ENCODE measurements around the gene TDRD12. TPM values are rescaled to one million over a fixed set of nuclear protein-coding genes. Genes with fewer than 3 reads are reported as not detected.
"Not testable (repeated sequence)": the region's sequence is repeated elsewhere in the genome, so short reads cannot be mapped to it uniquely, and the experiment has no call there.

The TDRD12 gene
- total RNA-seq, 1 donor: 0.36 TPM

GRCh38 chr19:32694316-32694715 lies 25.3 kb upstream of the TDRD12 start:
- not testable (repeated sequence) for H3K27me3 ChIP-seq (ENCODE audit: insufficient read depth, low read length); DNase-seq (ENCODE audit: insufficient read length, low spot score, missing footprints); H3K27ac ChIP-seq (ENCODE audit: low read depth, low read length); H3K9me3 ChIP-seq (ENCODE audit: low read depth, low read length); H3K36me3 ChIP-seq (ENCODE audit: insufficient read depth, low read length); H2AFZ ChIP-seq (ENCODE audit: low read length)
- Histone ChIP-seq H3K4me3 (ENCODE audit: insufficient read depth, low read length) (peak overlapping the region; percentile 35), H4K20me1 (ENCODE audit: insufficient read depth, low read length) (peaks cover 17% of the 10 kb centered on the region), H3K4me2 (ENCODE audit: insufficient read depth, low read length) (peak overlapping the region; percentile 76), H3K79me2 (ENCODE audit: insufficient read depth, low read length) (peaks cover 76% of the 10 kb centered on the region), H3K4me1 (ENCODE audit: insufficient read depth, low read length) (peaks cover 22% of the 10 kb centered on the region)

- not testable (repeated sequence) for H3K4me2 ChIP-seq (ENCODE audit: insufficient read depth, low read length); H3K9me3 ChIP-seq (ENCODE audit: low read depth, low read length)
- H3K4me1 ChIP-seq (ENCODE audit: insufficient read depth, low read length): peaks cover 22% of the 10 kb centered on the region
Observed at GRCh38 chr19:32694851-32695250, 24.7 kb upstream of the TDRD12 start.

GRCh38 chr19:32695506-32695905 lies 24.1 kb upstream of the TDRD12 start:
- not testable (repeated sequence) for H3K27ac ChIP-seq (ENCODE audit: low read depth, low read length); H3K4me3 ChIP-seq (ENCODE audit: insufficient read depth, low read length); H3K9me3 ChIP-seq (ENCODE audit: low read depth, low read length); H3K36me3 ChIP-seq (ENCODE audit: insufficient read depth, low read length); H2AFZ ChIP-seq (ENCODE audit: low read length); H3K4me2 ChIP-seq (ENCODE audit: insufficient read depth, low read length); DNase-seq (ENCODE audit: insufficient read length, low spot score, missing footprints); H3K27me3 ChIP-seq (ENCODE audit: insufficient read depth, low read length)
- Histone ChIP-seq H3K79me2 (ENCODE audit: insufficient read depth, low read length) (peaks cover 86% of the 10 kb centered on the region), H3K4me1 (ENCODE audit: insufficient read depth, low read length) (peaks cover 22% of the 10 kb centered on the region), H4K20me1 (ENCODE audit: insufficient read depth, low read length) (peaks cover 18% of the 10 kb centered on the region)

More at GRCh38 chr19:32694851-32695250, 24.7 kb upstream of the TDRD12 start:
- not testable (repeated sequence) for H3K36me3 ChIP-seq (ENCODE audit: insufficient read depth, low read length); H3K27me3 ChIP-seq (ENCODE audit: insufficient read depth, low read length); H3K4me3 ChIP-seq (ENCODE audit: insufficient read depth, low read length); DNase-seq (ENCODE audit: insufficient read length, low spot score, missing footprints); H2AFZ ChIP-seq (ENCODE audit: low read length); H3K27ac ChIP-seq (ENCODE audit: low read depth, low read length)
- Histone ChIP-seq H4K20me1 (ENCODE audit: insufficient read depth, low read length) (peaks cover 17% of the 10 kb centered on the region), H3K79me2 (ENCODE audit: insufficient read depth, low read length) (peaks cover 81% of the 10 kb centered on the region)

GRCh38 chr19:32696771-32697170 lies 22.8 kb upstream of the TDRD12 start:
- not testable (repeated sequence) for H3K4me2 ChIP-seq (ENCODE audit: insufficient read depth, low read length); H3K4me3 ChIP-seq (ENCODE audit: insufficient read depth, low read length); DNase-seq (ENCODE audit: insufficient read length, low spot score, missing footprints); H3K27me3 ChIP-seq (ENCODE audit: insufficient read depth, low read length); H2AFZ ChIP-seq (ENCODE audit: low read length); H3K36me3 ChIP-seq (ENCODE audit: insufficient read depth, low read length); H3K27ac ChIP-seq (ENCODE audit: low read depth, low read length); H3K9me3 ChIP-seq (ENCODE audit: low read depth, low read length)
- H3K79me2 ChIP-seq (ENCODE audit: insufficient read depth, low read length): peaks cover 93% of the 10 kb centered on the region
- peaks cover 16% of the 10 kb centered on the region for H3K4me1 ChIP-seq (ENCODE audit: insufficient read depth, low read length)
- H4K20me1 ChIP-seq (ENCODE audit: insufficient read depth, low read length): peaks cover 22% of the 10 kb centered on the region

GRCh38 chr19:32700129-32700528 lies 19.4 kb upstream of the TDRD12 start:
- not testable (repeated sequence) for H3K4me1 ChIP-seq (ENCODE audit: insufficient read depth, low read length); DNase-seq (ENCODE audit: insufficient read length, low spot score, missing footprints); H3K27ac ChIP-seq (ENCODE audit: low read depth, low read length); H3K27me3 ChIP-seq (ENCODE audit: insufficient read depth, low read length); H3K4me3 ChIP-seq (ENCODE audit: insufficient read depth, low read length); H3K4me2 ChIP-seq (ENCODE audit: insufficient read depth, low read length); H2AFZ ChIP-seq (ENCODE audit: low read length); H3K9me3 ChIP-seq (ENCODE audit: low read depth, low read length); H3K36me3 ChIP-seq (ENCODE audit: insufficient read depth, low read length)
- Histone ChIP-seq H3K79me2 (ENCODE audit: insufficient read depth, low read length) (peaks cover 89% of the 10 kb centered on the region), H4K20me1 (ENCODE audit: insufficient read depth, low read length) (peaks cover 15% of the 10 kb centered on the region)

DNA sequence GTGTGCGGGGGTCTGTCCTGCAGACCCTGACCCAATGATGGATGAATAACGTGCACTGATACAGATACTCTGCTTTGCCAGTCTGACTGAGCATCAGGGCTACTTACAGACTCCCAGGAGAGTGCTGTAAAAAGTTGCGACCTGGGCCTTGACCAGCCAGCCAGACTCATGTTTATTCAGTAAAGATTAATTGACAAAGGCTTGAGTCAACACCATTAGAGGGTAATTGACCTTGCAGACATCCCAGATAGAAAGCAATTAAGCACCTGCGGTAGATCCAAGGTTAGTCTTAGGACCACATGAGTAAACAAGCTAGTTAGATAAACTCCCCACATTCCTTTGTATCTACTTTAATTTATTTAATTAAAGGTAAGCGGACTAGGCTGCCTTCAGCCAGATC lies 17.6 kb upstream of the TDRD12 start:
- H3K27ac ChIP-seq (ENCODE audit: low read depth, low read length): no peak overlapping the region
- H2AFZ ChIP-seq (ENCODE audit: low read length): no peak overlapping the region
- peaks cover 19% of the 10 kb centered on the region for H4K20me1 ChIP-seq (ENCODE audit: insufficient read depth, low read length)
- H3K9me3 ChIP-seq (ENCODE audit: low read depth, low read length): no peaks in the 10 kb centered on the region
- H3K79me2 ChIP-seq (ENCODE audit: insufficient read depth, low read length): peaks cover 90% of the 10 kb centered on the region
- TF ChIP-seq CTCF (IDR thresholded peaks at IDR 0.05; ENCODE audit: extremely low read depth, low read depth, low read length): no peak
- DNase-seq (ENCODE audit: insufficient read length, low spot score, missing footprints): no peak
- H3K4me2 ChIP-seq (ENCODE audit: insufficient read depth, low read length): no peak overlapping the region
- no peak overlapping the region for H3K4me3 ChIP-seq (ENCODE audit: insufficient read depth, low read length)
- H3K36me3 ChIP-seq (ENCODE audit: insufficient read depth, low read length): peaks cover 6% of the 10 kb centered on the region
- no peaks in the 10 kb centered on the region for H3K27me3 ChIP-seq (ENCODE audit: insufficient read depth, low read length)
- H3K4me1 ChIP-seq (ENCODE audit: insufficient read depth, low read length): no peaks in the 10 kb centered on the region

GRCh38 chr19:32704006-32704405 lies 15.6 kb upstream of the TDRD12 start:
- H3K4me3 ChIP-seq (ENCODE audit: insufficient read depth, low read length); H2AFZ ChIP-seq (ENCODE audit: low read length); H3K27ac ChIP-seq (ENCODE audit: low read depth, low read length); H3K4me1 ChIP-seq (ENCODE audit: insufficient read depth, low read length); H3K36me3 ChIP-seq (ENCODE audit: insufficient read depth, low read length); H3K9me3 ChIP-seq (ENCODE audit: low read depth, low read length); H3K4me2 ChIP-seq (ENCODE audit: insufficient read depth, low read length); DNase-seq (ENCODE audit: insufficient read length, low spot score, missing footprints); H3K27me3 ChIP-seq (ENCODE audit: insufficient read depth, low read length): not testable (repeated sequence)
- Histone ChIP-seq H3K79me2 (ENCODE audit: insufficient read depth, low read length) (peaks cover 83% of the 10 kb centered on the region), H4K20me1 (ENCODE audit: insufficient read depth, low read length) (peaks cover 28% of the 10 kb centered on the region)

Data from osteoblast (primary cell).